Dermis lymphatic vessel endothelial cell (primary cell): ENCODE results near the gene U2SURP. TPM values are rescaled to one million over a fixed set of nuclear protein-coding genes. Genes with fewer than 3 reads are reported as not detected.

Experiments
- total RNA-seq: library from RNA; depleted of rRNA; stranded (reverse); fragments of >200 nt; gene quantifications from 2 replicates; pipeline ENCODE4 v1.2.1, GENCODE V29; 2014

Gene U2SURP
- 28.1 and 39.2 TPM in 2 replicates for total RNA-seq

DNA sequence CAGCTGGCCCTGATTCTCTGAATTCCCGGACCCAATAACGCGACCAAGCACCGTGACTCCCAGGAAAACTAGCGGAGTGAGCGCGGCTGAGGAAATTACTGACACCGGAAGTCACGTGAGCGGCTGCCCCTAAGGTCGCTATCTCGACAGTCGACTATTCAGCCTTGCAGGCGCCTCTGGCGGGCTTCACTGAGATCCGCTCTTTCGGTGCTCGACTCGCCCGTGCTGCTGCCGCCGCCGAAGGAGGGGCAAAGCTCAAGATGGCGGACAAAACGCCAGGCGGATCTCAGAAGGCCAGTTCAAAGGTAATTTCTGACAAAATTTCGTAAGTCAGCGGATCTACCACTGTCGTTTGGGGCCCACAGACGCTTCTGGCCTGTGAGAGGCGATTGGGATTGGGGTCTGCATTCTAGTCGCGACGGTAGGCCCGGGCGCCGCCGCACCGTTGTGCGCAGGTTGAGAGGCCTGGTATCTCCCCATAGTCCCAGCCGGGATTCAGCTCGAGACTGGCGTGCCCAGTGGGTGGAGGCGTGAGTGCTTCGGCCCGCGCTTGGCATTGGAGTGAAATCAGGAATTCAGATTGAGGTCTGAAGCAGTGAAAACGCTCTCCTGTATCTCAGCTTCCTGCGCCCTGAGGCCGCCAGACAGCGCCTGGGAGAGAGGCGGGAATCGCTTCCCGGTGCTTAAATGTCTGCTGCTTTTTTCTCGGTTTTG is at the start of gene U2SURP:
TSS of gene U2SURP (plus strand) at position 202 of the 714 bp plus-strand sequence. CDS start at position 261, 59 bp downstream.

GRCh38 chr3:142963516-142964448 is 37.6 kb upstream of the U2SURP start, which contains the start of gene PAQR9:
PAQR9 (minus strand) TSS chr3:142963674; CDS start chr3:142963336, 338 bp downstream.

Other genes with a start within 250 kb of the U2SURP start
- 0.22 TPM in 1 of 2 replicates, not detected in the other for gene PCOLCE2, start 112.5 kb upstream of the U2SURP start, total RNA-seq
- gene PAQR9, start 37.9 kb upstream of the U2SURP start, total RNA-seq = not detected in 2 replicates
- gene CHST2, start 118.2 kb downstream of the U2SURP start, total RNA-seq = 2.3 TPM in 2 replicates